ENCODE measurements around the gene DDIAS.

DDIAS gene

DNA sequence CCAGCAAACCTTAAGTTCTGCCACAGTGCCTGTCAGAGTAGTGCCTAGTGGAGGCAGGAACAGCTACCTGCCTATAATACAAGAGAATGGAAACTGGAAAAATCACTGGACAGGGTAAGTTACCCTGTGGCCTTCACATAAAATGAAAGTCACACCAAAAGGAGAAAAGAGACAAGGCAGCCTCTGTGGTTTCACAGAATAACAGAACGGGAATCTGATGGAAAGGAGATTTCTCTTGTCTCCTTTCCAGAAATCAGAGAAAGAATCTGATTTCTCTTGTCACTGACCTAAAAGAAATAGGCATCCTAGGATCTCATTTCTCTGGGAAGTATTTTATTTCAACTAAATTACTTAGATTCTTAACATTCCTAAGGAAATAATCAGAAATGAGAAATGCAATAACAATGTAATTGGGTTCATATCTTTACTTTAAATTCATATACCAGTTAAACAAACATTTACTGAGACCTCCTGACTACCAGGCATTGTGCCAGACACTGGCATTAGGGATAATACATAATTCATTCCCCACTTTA lies 42.9 kb upstream of the DDIAS start:
- no peak overlapping the region for H3K9ac ChIP-seq (ENCODE audit: low read length)
- no peak overlapping the region for H3K4me3 ChIP-seq (ENCODE audit: low read depth, low read length, poor library complexity, severe bottlenecking)
- H2AFZ ChIP-seq (ENCODE audit: low read length): no peak overlapping the region

DNA sequence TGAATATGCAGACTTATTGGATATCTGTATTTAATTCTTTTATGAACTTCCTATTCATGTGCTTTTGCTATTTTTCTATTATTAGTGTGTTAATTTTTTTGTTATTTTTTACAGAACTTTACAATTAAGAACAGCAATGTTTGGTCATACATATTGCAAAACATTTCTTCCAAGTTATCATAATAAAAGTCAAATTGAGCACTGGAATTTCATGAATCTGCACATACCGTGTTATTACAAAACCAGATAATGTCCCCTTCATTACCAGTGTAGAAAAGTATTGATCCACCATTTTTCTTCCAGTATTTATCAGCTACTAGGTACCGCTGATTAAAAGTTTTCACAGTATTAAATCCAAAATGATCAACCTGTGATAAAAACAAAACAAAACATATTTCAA lies 41.8 kb upstream of the DDIAS start:
- no peak overlapping the region for H2AFZ ChIP-seq (ENCODE audit: low read length)
- H3K4me2 ChIP-seq (ENCODE audit: low read length): no peak overlapping the region
- H4K20me1 ChIP-seq (ENCODE audit: insufficient read depth, low read length): no peaks in the 10 kb centered on the region
- no peak overlapping the region for H3K27ac ChIP-seq (ENCODE audit: low read depth, low read length, poor library complexity, severe bottlenecking)
- H3K4me1 ChIP-seq (ENCODE audit: insufficient read depth, low read length, severe bottlenecking): no peaks in the 10 kb centered on the region
- H3K9ac ChIP-seq (ENCODE audit: low read length): no peak overlapping the region
- no peaks in the 10 kb centered on the region for H3K9me2 ChIP-seq (ENCODE audit: low read depth, low read length)
- H3K79me2 ChIP-seq (ENCODE audit: insufficient read depth, low read length): no peaks in the 10 kb centered on the region
- no peaks in the 10 kb centered on the region for H3F3A ChIP-seq (ENCODE audit: insufficient read depth, low read length)
- no peak for TF ChIP-seq EZH2 (IDR thresholded peaks at IDR 0.05; ENCODE audit: borderline replicate concordance, low read length)
- TF ChIP-seq, protein P1, sequence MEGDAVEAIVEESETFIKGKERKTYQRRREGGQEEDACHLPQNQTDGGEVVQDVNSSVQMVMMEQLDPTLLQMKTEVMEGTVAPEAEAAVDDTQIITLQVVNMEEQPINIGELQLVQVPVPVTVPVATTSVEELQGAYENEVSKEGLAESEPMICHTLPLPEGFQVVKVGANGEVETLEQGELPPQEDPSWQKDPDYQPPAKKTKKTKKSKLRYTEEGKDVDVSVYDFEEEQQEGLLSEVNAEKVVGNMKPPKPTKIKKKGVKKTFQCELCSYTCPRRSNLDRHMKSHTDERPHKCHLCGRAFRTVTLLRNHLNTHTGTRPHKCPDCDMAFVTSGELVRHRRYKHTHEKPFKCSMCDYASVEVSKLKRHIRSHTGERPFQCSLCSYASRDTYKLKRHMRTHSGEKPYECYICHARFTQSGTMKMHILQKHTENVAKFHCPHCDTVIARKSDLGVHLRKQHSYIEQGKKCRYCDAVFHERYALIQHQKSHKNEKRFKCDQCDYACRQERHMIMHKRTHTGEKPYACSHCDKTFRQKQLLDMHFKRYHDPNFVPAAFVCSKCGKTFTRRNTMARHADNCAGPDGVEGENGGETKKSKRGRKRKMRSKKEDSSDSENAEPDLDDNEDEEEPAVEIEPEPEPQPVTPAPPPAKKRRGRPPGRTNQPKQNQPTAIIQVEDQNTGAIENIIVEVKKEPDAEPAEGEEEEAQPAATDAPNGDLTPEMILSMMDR (IDR thresholded peaks at IDR 0.05; ENCODE audit: low read length): no peak
- H3K36me3 ChIP-seq (ENCODE audit: insufficient read depth, low read length): no peaks in the 10 kb centered on the region
- H3K4me3 ChIP-seq (ENCODE audit: low read depth, low read length, poor library complexity, severe bottlenecking): no peak overlapping the region
- no peaks in the 10 kb centered on the region for H3K27me3 ChIP-seq (ENCODE audit: insufficient read depth, low read length)
- no peaks in the 10 kb centered on the region for H3K9me3 ChIP-seq (ENCODE audit: low read length)

More for the DNA sequence above, 42.9 kb upstream of the DDIAS start:
- Histone ChIP-seq H3K4me1 (ENCODE audit: insufficient read depth, low read length, severe bottlenecking) (no peaks in the 10 kb centered on the region), H3F3A (ENCODE audit: insufficient read depth, low read length) (no peaks in the 10 kb centered on the region), H3K36me3 (ENCODE audit: insufficient read depth, low read length) (no peaks in the 10 kb centered on the region), H3K9me3 (ENCODE audit: low read length) (no peaks in the 10 kb centered on the region), H3K4me2 (ENCODE audit: low read length) (no peak overlapping the region), H3K9me2 (ENCODE audit: low read depth, low read length) (no peaks in the 10 kb centered on the region), H3K79me2 (ENCODE audit: insufficient read depth, low read length) (no peaks in the 10 kb centered on the region), H3K27me3 (ENCODE audit: insufficient read depth, low read length) (no peaks in the 10 kb centered on the region), H3K27ac (ENCODE audit: low read depth, low read length, poor library complexity, severe bottlenecking) (no peak overlapping the region), H4K20me1 (ENCODE audit: insufficient read depth, low read length) (no peaks in the 10 kb centered on the region)
- TF ChIP-seq, protein P1 (IDR thresholded peaks at IDR 0.05; ENCODE audit: low read length): no peak
- no peak for TF ChIP-seq EZH2 (IDR thresholded peaks at IDR 0.05; ENCODE audit: borderline replicate concordance, low read length)

DNA sequence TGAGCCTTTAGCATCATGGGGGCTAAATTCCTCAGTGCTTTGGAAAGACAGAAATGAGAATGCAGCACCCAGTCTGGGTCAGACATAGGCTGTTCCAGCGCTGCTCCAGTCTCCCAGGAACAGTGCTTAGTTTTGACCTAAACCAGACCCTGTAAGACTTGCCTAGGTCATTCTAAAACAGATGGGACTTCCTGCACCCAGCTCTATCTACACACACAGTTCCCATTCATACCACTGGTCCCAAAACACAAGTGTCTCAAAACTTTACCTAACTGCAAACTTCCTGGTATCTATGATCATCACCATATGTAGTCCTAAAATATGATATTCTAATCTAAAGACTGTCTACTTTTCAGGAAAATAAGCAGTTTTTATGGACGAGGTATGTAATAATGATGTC lies 39.2 kb upstream of the DDIAS start:
- Histone ChIP-seq H3K79me2 (ENCODE audit: insufficient read depth, low read length) (no peaks in the 10 kb centered on the region), H4K20me1 (ENCODE audit: insufficient read depth, low read length) (no peaks in the 10 kb centered on the region), H3K27ac (ENCODE audit: low read depth, low read length, poor library complexity, severe bottlenecking) (no peak overlapping the region), H2AFZ (ENCODE audit: low read length) (no peak overlapping the region), H3K9ac (ENCODE audit: low read length) (no peak overlapping the region), H3K4me3 (ENCODE audit: low read depth, low read length, poor library complexity, severe bottlenecking) (no peak overlapping the region), H3K4me2 (ENCODE audit: low read length) (no peak overlapping the region), H3K9me2 (ENCODE audit: low read depth, low read length) (no peaks in the 10 kb centered on the region), H3K4me1 (ENCODE audit: insufficient read depth, low read length, severe bottlenecking) (no peaks in the 10 kb centered on the region), H3K36me3 (ENCODE audit: insufficient read depth, low read length) (no peaks in the 10 kb centered on the region), H3F3A (ENCODE audit: insufficient read depth, low read length) (no peaks in the 10 kb centered on the region), H3K9me3 (ENCODE audit: low read length) (no peaks in the 10 kb centered on the region), H3K27me3 (ENCODE audit: insufficient read depth, low read length) (no peaks in the 10 kb centered on the region)
- TF ChIP-seq, protein P1 (IDR thresholded peaks at IDR 0.05; ENCODE audit: low read length): no peak
- no peak for TF ChIP-seq EZH2 (IDR thresholded peaks at IDR 0.05; ENCODE audit: borderline replicate concordance, low read length)
